Activated CD8-positive, alpha-beta T cell treated with anti-CD3 and anti-CD28 coated beads for 36 hours (primary cell): ENCODE measurements around the gene NAPSA. TPM values are rescaled to one million over a fixed set of nuclear protein-coding genes. Genes with fewer than 3 reads are reported as not detected.
A peak's percentile ranks its signal among the peaks of the same experiment; 100 is the strongest.

Experiments
- ATAC-seq: fragments of 200-7000 bp; cut with Tn5 transposase; one replicate; pipeline ENCODE4 v1.10.0; 2021; ENCODE audit warnings: mild to moderate bottlenecking, moderate library complexity
- CTCF ChIA-PET: fragments of 350-600 bp; sonication (Branson Sonifier 250); formaldehyde crosslinking; loops from one replicate; lab custom pipeline; 2021; ENCODE audit warnings: antibody characterized with exemption; lab: Charles Lee
- POLR2A ChIA-PET: fragments of 350-600 bp; sonication (Branson Sonifier 250); formaldehyde crosslinking; loops from one replicate; lab custom pipeline; 2021; ENCODE audit warnings: antibody characterized with exemption; lab: Charles Lee
- DNase-seq: peaks from one replicate; pipeline ENCODE4 v3.0.0-alpha.2; 2020
- H3K27ac Mint-ChIP-seq: one replicate; pipeline ENCODE4 v1.8.0; 2021; ENCODE audit warnings: mild to moderate bottlenecking, mixed read lengths
- H3K27me3 Mint-ChIP-seq: one replicate; pipeline ENCODE4 v1.8.0; 2021; ENCODE audit warnings: mixed read lengths
- H3K36me3 Mint-ChIP-seq: one replicate; pipeline ENCODE4 v1.8.0; 2021; ENCODE audit warnings: low read depth, mixed read lengths
- H3K4me1 Mint-ChIP-seq: one replicate; pipeline ENCODE4 v1.8.0; 2021; ENCODE audit warnings: low read depth, mixed read lengths
- H3K4me3 Mint-ChIP-seq: one replicate; pipeline ENCODE4 v1.8.0; 2021; ENCODE audit warnings: mild to moderate bottlenecking, moderate library complexity, mixed read lengths
- H3K9me3 Mint-ChIP-seq: one replicate; pipeline ENCODE4 v1.8.0; 2021; ENCODE audit warnings: mixed read lengths
- CTCF ChIP-seq: fragments of 200-600 bp; IDR thresholded peaks from one replicate; pipeline ENCODE4 v1.8.0; 2022; ENCODE audit warnings: antibody characterized with exemption, mild to moderate bottlenecking
- intact Hi-C: fragments of 100-400 bp; cut with micrococcal nuclease; formaldehyde crosslinking; loops from one replicate; pipeline ENCODE4 v1.10.0; 2022
- total RNA-seq, 2 experiments: library from RNA; stranded (reverse); gene quantifications; one replicate each; pipeline ENCODE4 v1.2.3, GENCODE V29; 2021

Gene NAPSA
- total RNA-seq: 10 to 100 TPM; 18.3 to 20.0 TPM

- DNase-seq (peak; percentile 28), ATAC-seq (no peak)
- H3K27ac Mint-ChIP-seq: peak within 1 kb of the TSS; percentile 89
- H3K36me3 Mint-ChIP-seq: peaks cover 17% of the 10 kb centered on the region
- ChIA-PET POLR2A (interaction anchor here (1.1 to 2.4 kb wide), 3 partner anchors 11 to 62 kb away, joined by 3 to 9 read pairs (median 4); partner anchors contain the start of genes NR1H2 and POLD1), CTCF (interaction anchor here (1.0 to 2.3 kb wide), 5 partner anchors 8 to 191 kb away, joined by 3 to 9 read pairs (median 6); no protein-coding TSS in a partner anchor)
- intact Hi-C loops: loop anchor here (10.0 kb wide), 1 partner anchor 49 kb away; the partner anchor contains the start of gene SPIB
- peaks cover 66% of the 10 kb centered on the region for H3K4me1 Mint-ChIP-seq
- no peaks in the 10 kb centered on the region for H3K9me3 Mint-ChIP-seq
- TF ChIP-seq CTCF: no peak
- no peaks in the 10 kb centered on the region for H3K27me3 Mint-ChIP-seq
- peak within 1 kb of the TSS; percentile 66 for H3K4me3 Mint-ChIP-seq
Measured at GRCh38 chr19:50365434-50366306, at the start of gene NAPSA. TSS of gene NAPSA (minus strand) at chr19:50365639. CDS start at chr19:50365621, 18 bp downstream.

GRCh38 chr19:50413531-50413930 is 48.1 kb upstream of the NAPSA start:
- Mint-ChIP-seq H3K4me1 (peaks cover 2% of the 10 kb centered on the region), H3K27me3 (no peaks in the 10 kb centered on the region), H3K4me3 (no peak overlapping the region), H3K9me3 (no peaks in the 10 kb centered on the region), H3K27ac (no peak overlapping the region), H3K36me3 (peaks cover 17% of the 10 kb centered on the region)
- POLR2A ChIA-PET: interaction anchor here (1.2 to 1.6 kb wide), 2 partner anchors 28 to 57 kb away, joined by 3 read pairs; no protein-coding TSS in a partner anchor
- ATAC-seq: no peak
- CTCF ChIA-PET: interaction anchor here (0.6 to 0.7 kb wide), 2 partner anchors 45 to 56 kb away, joined by 4 read pairs; no protein-coding TSS in a partner anchor
- no peak for TF ChIP-seq CTCF
- no peak for DNase-seq
- intact Hi-C loops: loop anchor here (10.0 kb wide), 1 partner anchor 49 kb away; the partner anchor contains the start of gene NAPSA

- H3K27ac Mint-ChIP-seq: no peak overlapping the region
- ChIA-PET CTCF (no interaction called here), POLR2A (interaction anchor here (1.2 to 1.6 kb wide), 2 partner anchors 28 to 56 kb away, joined by 3 read pairs; no protein-coding TSS in a partner anchor)
- ATAC-seq: no peak
- DNase-seq: no peak
- H3K4me3 Mint-ChIP-seq: no peak overlapping the region
- H3K36me3 Mint-ChIP-seq: peaks cover 17% of the 10 kb centered on the region
- no peak for TF ChIP-seq CTCF
- intact Hi-C loops: loop anchor here (10.0 kb wide), 1 partner anchor 48 kb away; the partner anchor contains the start of gene NAPSA
- no peaks in the 10 kb centered on the region for H3K9me3 Mint-ChIP-seq
- H3K27me3 Mint-ChIP-seq: no peaks in the 10 kb centered on the region
- H3K4me1 Mint-ChIP-seq: no peaks in the 10 kb centered on the region
Measured at GRCh38 chr19:50413096-50413495, 47.7 kb upstream of the NAPSA start.

GRCh38 chr19:50412419-50412818 is 47.0 kb upstream of the NAPSA start:
- ChIA-PET CTCF (no interaction called here), POLR2A (interaction anchor here (1.2 to 1.6 kb wide), 2 partner anchors 28 to 55 kb away, joined by 3 read pairs; partner anchors contain the start of gene POLD1)
- DNase-seq (no peak), ATAC-seq (no peak)
- H3K4me3 Mint-ChIP-seq: no peak overlapping the region
- no peaks in the 10 kb centered on the region for H3K27me3 Mint-ChIP-seq
- H3K9me3 Mint-ChIP-seq: no peaks in the 10 kb centered on the region
- intact Hi-C loops: loop anchor here (10.0 kb wide), 1 partner anchor 48 kb away; the partner anchor contains the start of gene NAPSA
- no peaks in the 10 kb centered on the region for H3K4me1 Mint-ChIP-seq
- no peak overlapping the region for H3K27ac Mint-ChIP-seq
- peaks cover 17% of the 10 kb centered on the region for H3K36me3 Mint-ChIP-seq
- TF ChIP-seq CTCF: no peak
